GM12865 (cell line): ENCODE data around the gene ETV6.

ENCODE experiments used
- DNase-seq: peaks from one replicate; pipeline ENCODE4 v3.0.0; 2010; ENCODE audit warnings: low read depth
- H3K4me3 ChIP-seq: 2 replicates; pipeline ENCODE4 v1.5.1; 2011; ENCODE audit warnings: mild to moderate bottlenecking, low read depth, low read length, control low read depth
- CTCF ChIP-seq: IDR thresholded peaks from 2 replicates; pipeline ENCODE4 v1.5.1; 2011; ENCODE audit warnings: low read length, control low read depth, low read depth, inconsistent platforms; ENCODE audit not compliant: insufficient read depth; ENCODE audit errors: missing control alignments

ETV6 gene

GRCh38 chr12:11762723-11763326 is 113.4 kb downstream of the ETV6 start:
- peak overlapping the region; percentile 40 for H3K4me3 ChIP-seq
- no peak for TF ChIP-seq CTCF
- peak; percentile 86 for DNase-seq

GRCh38 chr12:11763760-11764520 is 114.5 kb downstream of the ETV6 start:
- no peak overlapping the region; the same call in 1 of the 2 replicates for H3K4me3 ChIP-seq
- no peak for DNase-seq
- no peak for TF ChIP-seq CTCF

- no peak for DNase-seq
- peak overlapping the region; percentile 28 for H3K4me3 ChIP-seq
- TF ChIP-seq CTCF = no peak
These were observed 115.4 kb downstream of the ETV6 start for GRCh38 chr12:11764837-11765236.

- DNase-seq = no peak
- H3K4me3 ChIP-seq = peak overlapping the region; percentile 28
- no peak for TF ChIP-seq CTCF
These were observed 115.9 kb downstream of the ETV6 start for GRCh38 chr12:11765421-11765816.

DNA sequence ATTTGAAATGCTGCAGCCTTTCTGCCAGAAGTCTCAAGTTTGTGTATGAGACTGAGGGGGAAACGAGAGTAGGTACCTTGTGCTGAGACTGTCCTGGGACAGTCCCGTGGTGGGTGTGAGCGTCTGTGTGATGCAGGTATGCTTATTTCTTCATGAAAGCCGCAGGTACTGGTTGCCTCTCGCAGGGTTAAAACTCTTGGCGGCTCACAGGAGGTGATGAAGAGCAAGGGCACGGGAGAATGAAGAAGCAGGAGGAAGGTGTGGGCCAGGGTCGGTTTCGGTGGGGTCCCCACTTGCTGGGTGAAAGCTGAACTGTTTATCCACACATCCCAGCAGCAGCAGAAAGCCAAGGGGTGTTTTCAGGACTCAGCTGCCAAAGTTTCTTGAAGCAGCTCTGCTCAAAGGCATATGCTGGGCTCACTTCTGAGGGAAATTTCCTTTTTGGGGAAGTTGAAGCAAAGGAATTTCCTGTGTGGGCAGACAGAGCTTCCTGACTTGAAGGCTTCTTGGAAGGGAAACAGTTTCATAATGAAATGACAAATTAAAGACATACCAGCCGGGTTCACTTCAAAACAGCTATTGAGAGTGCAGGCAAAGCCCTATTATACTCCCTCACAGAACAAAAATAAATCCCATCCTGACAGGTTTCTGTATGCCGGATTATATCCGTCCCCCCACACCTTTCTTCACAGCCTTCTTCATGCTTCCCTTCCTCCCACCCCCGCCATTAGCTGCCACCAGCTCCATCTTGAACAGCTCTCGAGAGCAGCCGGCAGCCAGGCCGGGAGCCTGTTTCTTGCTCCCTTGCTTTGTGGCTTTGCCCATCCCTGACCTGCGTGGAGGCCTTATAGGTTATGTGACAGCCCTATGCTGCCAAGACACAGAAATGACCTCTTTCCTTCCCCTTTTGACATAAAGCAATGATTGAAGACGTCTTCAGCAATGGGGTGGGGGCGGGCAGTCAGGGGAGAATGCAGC is 116.6 kb downstream of the ETV6 start:
- TF ChIP-seq CTCF = no peak
- peak; percentile 94 for DNase-seq
- H3K4me3 ChIP-seq = peak overlapping the region; percentile 28

DNA sequence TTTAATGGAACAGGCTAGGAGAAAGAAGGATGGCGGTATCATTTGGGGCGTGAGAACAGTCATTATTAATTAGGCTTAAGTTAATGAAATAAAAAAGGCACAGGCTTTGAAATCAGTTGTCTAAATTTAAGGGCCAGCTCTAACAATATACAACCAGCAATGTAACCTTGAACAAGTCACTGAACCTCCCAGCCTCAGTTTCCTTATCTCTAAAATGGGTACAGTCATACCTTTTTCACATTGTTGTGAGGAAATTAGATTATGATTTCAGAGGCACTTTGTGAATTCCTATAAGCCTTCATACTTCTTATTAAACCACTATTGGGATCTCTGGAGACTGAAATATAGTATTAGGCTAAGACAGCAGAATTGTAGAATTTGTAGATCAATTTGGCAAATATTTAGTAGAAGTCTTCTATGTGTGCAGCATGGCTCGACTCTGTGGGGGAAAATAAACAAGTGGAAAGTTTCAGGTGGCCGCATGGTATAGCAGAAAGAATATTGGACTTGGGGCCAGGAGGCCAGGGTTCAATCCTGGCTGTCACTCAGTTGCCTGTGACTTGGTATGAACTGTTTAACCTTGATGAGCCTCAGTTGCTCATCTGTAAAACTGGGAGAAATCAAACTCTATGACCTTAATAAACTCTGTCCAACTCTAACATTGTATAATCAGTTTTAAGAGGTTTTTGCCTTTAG is 117.7 kb downstream of the ETV6 start:
- TF ChIP-seq CTCF = no peak
- no peak overlapping the region for H3K4me3 ChIP-seq
- DNase-seq = no peak
